B cell (primary cell): ENCODE results near the gene CEP85L. TPM values are rescaled to one million over a fixed set of nuclear protein-coding genes. Genes with fewer than 3 reads are reported as not detected.

Source experiments
- ATAC-seq: fragments of 200-7000 bp; cut with Tn5 transposase; one replicate; pipeline ENCODE4 v1.10.0; 2021; ENCODE audit warnings: low read depth, mild to moderate bottlenecking, moderate number of reproducible peaks, moderate library complexity
- CTCF ChIA-PET: fragments of 350-600 bp; sonication (Branson Sonifier 250); formaldehyde crosslinking; loops from one replicate; lab custom pipeline; 2021; ENCODE audit warnings: antibody characterized with exemption, inconsistent platforms; lab: Charles Lee
- POLR2A ChIA-PET: fragments of 350-600 bp; sonication (Branson Sonifier 250); formaldehyde crosslinking; loops from one replicate; lab custom pipeline; 2021; ENCODE audit warnings: antibody characterized with exemption; lab: Charles Lee
- DNase-seq: peaks from one replicate; pipeline ENCODE4 v3.0.0; 2013
- H2AFZ ChIP-seq: 2 replicates; pipeline ENCODE4 v1.6.1; 2012; ENCODE audit warnings: mild to moderate bottlenecking, low read depth, low read length; ENCODE audit not compliant: insufficient read depth, poor library complexity, severe bottlenecking
- H3K27ac ChIP-seq, 2 donors: 1 replicate in 1 of 2; 2 replicates in 1 of 2; pipeline ENCODE4 v1.5.1; 2012 to 2013; ENCODE audit warnings: low read length in 2 of 2, mild to moderate bottlenecking in 2 of 2, moderate library complexity in 1 of 2
- H3K27me3 ChIP-seq, 4 experiments: fragments of 200-600 bp in 1 of 4; sonication (generic) in 1 of 4; replicated peaks in 1 of 4; 1 replicate in 2 of 4; 2 replicates in 2 of 4; pipeline versions ENCODE4 v1.6.1 to v1.7.0; 2013 to 2016; ENCODE audit warnings: low read length in 3 of 4, mild to moderate bottlenecking in 2 of 4, mixed read lengths in 1 of 4, moderate library complexity in 1 of 4; ENCODE audit not compliant: insufficient read depth in 4 of 4, control insufficient read depth in 3 of 4; ENCODE audit errors: control extremely low read depth in 1 of 4
- H3K36me3 ChIP-seq, 2 experiments: replicated peaks in 1 of 2; 1 replicate in 1 of 2; 2 replicates in 1 of 2; pipeline versions ENCODE4 v1.6.1 to v1.7.1; 2013; ENCODE audit warnings: low read length in 1 of 2; ENCODE audit not compliant: insufficient read depth in 2 of 2, control insufficient read depth in 1 of 2; ENCODE audit errors: control extremely low read depth in 1 of 2, extremely low read depth in 1 of 2
- H3K4me1 ChIP-seq, 2 donors: fragments of 200-600 bp in 1 of 2; sonication (generic) in 1 of 2; 1 replicate in 1 of 2; 2 replicates in 1 of 2; pipeline versions ENCODE4 v1.5.1 to v1.6.1; 2013 to 2017; ENCODE audit warnings: low read length in 2 of 2; ENCODE audit not compliant: control insufficient read depth in 2 of 2, insufficient read depth in 2 of 2
- H3K4me2 ChIP-seq: replicated peaks from 2 replicates; pipeline ENCODE3; 2012; ENCODE audit warnings: mild to moderate bottlenecking, low read depth, low read length; ENCODE audit not compliant: poor library complexity, severe bottlenecking
- H3K4me3 ChIP-seq, 5 experiments: fragments of 200-600 bp in 1 of 5; sonication (generic) in 1 of 5; 1 replicate in 3 of 5; 2 replicates in 2 of 5; pipeline versions ENCODE4 v1.5.1 to v1.7.0; 2011 to 2016; ENCODE audit warnings: low read length in 4 of 5, mild to moderate bottlenecking in 4 of 5, low read depth in 2 of 5, control low read depth in 1 of 5, moderate library complexity in 1 of 5; ENCODE audit not compliant: insufficient read depth in 1 of 5; ENCODE audit errors: control extremely low read depth in 1 of 5, extremely low read depth in 1 of 5
- H3K79me2 ChIP-seq: fragments of 200-600 bp; sonication (generic); one replicate; pipeline ENCODE4 v1.6.0; 2016; ENCODE audit warnings: low read length; ENCODE audit not compliant: control insufficient read depth, insufficient read depth
- H3K9ac ChIP-seq: fragments of 200-600 bp; sonication (generic); 2 replicates; pipeline ENCODE4 v1.6.1; 2017; ENCODE audit warnings: mild to moderate bottlenecking, low read length, moderate library complexity
- H3K9me3 ChIP-seq, 3 donors: one replicate each; pipeline versions ENCODE4 v1.6.1 to v1.7.1; 2013; ENCODE audit warnings: low read length in 2 of 3; ENCODE audit not compliant: control insufficient read depth in 2 of 3, insufficient read depth in 1 of 3; ENCODE audit errors: control extremely low read depth in 1 of 3
- H4K20me1 ChIP-seq: 2 replicates; pipeline ENCODE4 v1.6.0; 2012; ENCODE audit warnings: mild to moderate bottlenecking, low read length; ENCODE audit not compliant: insufficient read depth, control insufficient read depth, poor library complexity, severe bottlenecking
- H3K27ac Mint-ChIP-seq: one replicate; pipeline ENCODE4 v1.8.0; 2021; ENCODE audit warnings: mixed read lengths
- H3K27me3 Mint-ChIP-seq: one replicate; pipeline ENCODE4 v1.8.0; 2021; ENCODE audit warnings: mixed read lengths
- H3K4me1 Mint-ChIP-seq: one replicate; pipeline ENCODE4 v1.8.0; 2021; ENCODE audit warnings: mixed read lengths
- H3K4me3 Mint-ChIP-seq: one replicate; pipeline ENCODE4 v1.8.0; 2021; ENCODE audit warnings: mixed read lengths
- H3K9me3 Mint-ChIP-seq: one replicate; pipeline ENCODE4 v1.8.0; 2022; ENCODE audit warnings: mixed read lengths; ENCODE audit not compliant: insufficient read depth
- CTCF ChIP-seq: fragments of 200-600 bp; IDR thresholded peaks from one replicate; pipeline ENCODE4 v1.8.0; 2022; ENCODE audit warnings: antibody characterized with exemption, mild to moderate bottlenecking
- EZH2 ChIP-seq: IDR thresholded peaks from 2 replicates; pipeline ENCODE4 v1.6.1; 2012; ENCODE audit warnings: borderline replicate concordance, low read depth, mild to moderate bottlenecking, moderate library complexity, low read length; ENCODE audit not compliant: insufficient read depth, poor library complexity, severe bottlenecking
- WGBS: methylation state at CpG from one replicate; pipeline ENCODE4 v1.1.5; 2013; ENCODE audit warnings: missing lambda C conversion rate; ENCODE audit not compliant: insufficient coverage; 5-methylcytosine and 5-hydroxymethylcytosine counted together
- intact Hi-C: fragments of 100-400 bp; cut with micrococcal nuclease; formaldehyde crosslinking; loops from one replicate; pipeline ENCODE4 v1.10.0; 2022
- polyA plus RNA-seq: library from polyadenylated mRNA; depleted of rRNA; stranded (reverse); fragments of >200 nt; gene quantifications from 2 replicates; pipeline ENCODE4 v1.2.3, GENCODE V29; 2012
- total RNA-seq, 2 donors: library from RNA; stranded (reverse); fragments of 120-200 nt in 1 of 2; gene quantifications; 1 replicate in 1 of 2; 2 replicates in 1 of 2; pipeline versions ENCODE4 v1.2.3 to v1.2.4, GENCODE V29; 2013 to 2022

The CEP85L gene
- total and polyA plus RNA-seq, 2 donors (not counting 1 experiment from before 2014, with no cell fraction given), result 7.6 to 32.1 TPM

- intact Hi-C loops, result no loop called here
These were observed 10.3 kb downstream of the CEP85L start for GRCh38 chr6:118641042-118641441.

More at GRCh38 chr6:118641042-118641441, 10.3 kb downstream of the CEP85L start:
- H3K9ac ChIP-seq, result no peak overlapping the region
- WGBS, result no CpG with 5 or more reads among the region's 1 CpG
- peaks cover 4% of the 10 kb centered on the region for H4K20me1 ChIP-seq
- POLR2A ChIA-PET, result no interaction called here
- Mint-ChIP-seq H3K4me1 (peaks cover 30% of the 10 kb centered on the region), H3K9me3 (peaks cover 2% of the 10 kb centered on the region), H3K4me3 (no peak overlapping the region), H3K27me3 (no peaks in the 10 kb centered on the region), H3K27ac (no peak overlapping the region)
- CTCF ChIA-PET, result interaction anchor here (0.8 kb wide), 2 partner anchors 20 to 71 kb away, joined by 3 read pairs; no protein-coding TSS in a partner anchor
- H3K4me1 ChIP-seq, result peaks cover 2 to 11% of the 10 kb centered on the region in 2 donors
- ATAC-seq (no peak), DNase-seq (no peak)
- TF ChIP-seq CTCF (no peak), EZH2 (no peak)
- peaks cover 0 to 3% (median 3%) of the 10 kb centered on the region in 3 donors for H3K9me3 ChIP-seq
- no peaks in the 10 kb centered on the region for H3K36me3 ChIP-seq
- H3K27me3 ChIP-seq, result no peaks in the 10 kb centered on the region
- H3K27ac ChIP-seq, result no peak overlapping the region
- peaks cover 67% of the 10 kb centered on the region for H3K79me2 ChIP-seq
- H2AFZ ChIP-seq, result no peak overlapping the region
- H3K4me2 ChIP-seq, result no peak overlapping the region
- no peak overlapping the region for H3K4me3 ChIP-seq
